ENCODE measurements around the gene HIPK2. TPM values are rescaled to one million over a fixed set of nuclear protein-coding genes. Genes with fewer than 3 reads are reported as not detected.

HIPK2 gene
- total RNA-seq, 1 donor, result 12.7 TPM

- peaks cover 12% of the 10 kb centered on the region for H4K20me1 ChIP-seq (ENCODE audit: insufficient read depth, low read length)
Observed at GRCh38 chr7:139718859-139719258, 58.9 kb downstream of the HIPK2 start.

GRCh38 chr7:139718141-139718540 is 59.7 kb downstream of the HIPK2 start:
- Histone ChIP-seq H3K4me2 (ENCODE audit: insufficient read depth, low read length) (no peak overlapping the region), H3K9me3 (ENCODE audit: low read depth, low read length) (no peaks in the 10 kb centered on the region), H4K20me1 (ENCODE audit: insufficient read depth, low read length) (peaks cover 12% of the 10 kb centered on the region), H2AFZ (ENCODE audit: low read length) (no peak overlapping the region), H3K27ac (ENCODE audit: low read depth, low read length) (no peak overlapping the region), H3K4me1 (ENCODE audit: insufficient read depth, low read length) (peaks cover 25% of the 10 kb centered on the region), H3K27me3 (ENCODE audit: insufficient read depth, low read length) (no peaks in the 10 kb centered on the region), H3K79me2 (ENCODE audit: insufficient read depth, low read length) (peaks cover 95% of the 10 kb centered on the region), H3K4me3 (ENCODE audit: insufficient read depth, low read length) (no peak overlapping the region), H3K36me3 (ENCODE audit: insufficient read depth, low read length) (peaks cover 34% of the 10 kb centered on the region)
- no peak for TF ChIP-seq CTCF (IDR thresholded peaks at IDR 0.05; ENCODE audit: extremely low read depth, low read depth, low read length)
- no peak for DNase-seq (ENCODE audit: insufficient read length, low spot score, missing footprints)

More at GRCh38 chr7:139718859-139719258, 58.9 kb downstream of the HIPK2 start:
- peaks cover 29% of the 10 kb centered on the region for H3K36me3 ChIP-seq (ENCODE audit: insufficient read depth, low read length)
- peaks cover 32% of the 10 kb centered on the region for H3K4me1 ChIP-seq (ENCODE audit: insufficient read depth, low read length)
- no peaks in the 10 kb centered on the region for H3K9me3 ChIP-seq (ENCODE audit: low read depth, low read length)
- no peak for TF ChIP-seq CTCF (IDR thresholded peaks at IDR 0.05; ENCODE audit: extremely low read depth, low read depth, low read length)
- peaks cover 95% of the 10 kb centered on the region for H3K79me2 ChIP-seq (ENCODE audit: insufficient read depth, low read length)
- DNase-seq (ENCODE audit: insufficient read length, low spot score, missing footprints), result no peak
- no peak overlapping the region for H3K27ac ChIP-seq (ENCODE audit: low read depth, low read length)
- H3K27me3 ChIP-seq (ENCODE audit: insufficient read depth, low read length), result no peaks in the 10 kb centered on the region
- H3K4me3 ChIP-seq (ENCODE audit: insufficient read depth, low read length), result no peak overlapping the region
- no peak overlapping the region for H2AFZ ChIP-seq (ENCODE audit: low read length)
- no peak overlapping the region for H3K4me2 ChIP-seq (ENCODE audit: insufficient read depth, low read length)

GRCh38 chr7:139716156-139716942 is 61.4 kb downstream of the HIPK2 start:
- Histone ChIP-seq H3K79me2 (ENCODE audit: insufficient read depth, low read length) (peaks cover 95% of the 10 kb centered on the region), H3K4me3 (ENCODE audit: insufficient read depth, low read length) (no peak overlapping the region), H3K27ac (ENCODE audit: low read depth, low read length) (no peak overlapping the region), H3K9me3 (ENCODE audit: low read depth, low read length) (no peaks in the 10 kb centered on the region), H3K27me3 (ENCODE audit: insufficient read depth, low read length) (no peaks in the 10 kb centered on the region), H3K4me2 (ENCODE audit: insufficient read depth, low read length) (no peak overlapping the region), H3K36me3 (ENCODE audit: insufficient read depth, low read length) (peaks cover 34% of the 10 kb centered on the region), H4K20me1 (ENCODE audit: insufficient read depth, low read length) (peaks cover 8% of the 10 kb centered on the region), H2AFZ (ENCODE audit: low read length) (no peak overlapping the region), H3K4me1 (ENCODE audit: insufficient read depth, low read length) (peaks cover 12% of the 10 kb centered on the region)
- no peak for DNase-seq (ENCODE audit: insufficient read length, low spot score, missing footprints)
- no peak for TF ChIP-seq CTCF (IDR thresholded peaks at IDR 0.05; ENCODE audit: extremely low read depth, low read depth, low read length)

- H3K27me3 ChIP-seq (ENCODE audit: insufficient read depth, low read length), result no peaks in the 10 kb centered on the region
- peaks cover 34% of the 10 kb centered on the region for H3K36me3 ChIP-seq (ENCODE audit: insufficient read depth, low read length)
- peak; percentile 54 for DNase-seq (ENCODE audit: insufficient read length, low spot score, missing footprints)
- no peak for TF ChIP-seq CTCF (IDR thresholded peaks at IDR 0.05; ENCODE audit: extremely low read depth, low read depth, low read length)
- H4K20me1 ChIP-seq (ENCODE audit: insufficient read depth, low read length), result peaks cover 7% of the 10 kb centered on the region
- H3K27ac ChIP-seq (ENCODE audit: low read depth, low read length), result no peak overlapping the region
- H3K9me3 ChIP-seq (ENCODE audit: low read depth, low read length), result no peaks in the 10 kb centered on the region
- no peak overlapping the region for H2AFZ ChIP-seq (ENCODE audit: low read length)
- no peak overlapping the region for H3K4me2 ChIP-seq (ENCODE audit: insufficient read depth, low read length)
- H3K4me3 ChIP-seq (ENCODE audit: insufficient read depth, low read length), result no peak overlapping the region
- H3K79me2 ChIP-seq (ENCODE audit: insufficient read depth, low read length), result peaks cover 89% of the 10 kb centered on the region
- peaks cover 1% of the 10 kb centered on the region for H3K4me1 ChIP-seq (ENCODE audit: insufficient read depth, low read length)
Observed at GRCh38 chr7:139715194-139715815, 62.5 kb downstream of the HIPK2 start.
